HepG2 (cell line): Measurements from ENCODE around the gene SNAP29. TPM values are rescaled to one million over a fixed set of nuclear protein-coding genes. Genes with fewer than 3 reads are reported as not detected.
"Not testable (repeated sequence)": the region's sequence is repeated elsewhere in the genome, so short reads cannot be mapped to it uniquely, and the experiment has no call there.

ENCODE experiments used
- ATAC-seq: fragments of 200-7000 bp; cut with Tn5 transposase; 3 replicates; pipeline ENCODE4 v1.9.1; 2020; ENCODE audit warnings: mild to moderate bottlenecking, moderate library complexity
- BruUV-seq: library from RNA; stranded (reverse); fragments of 400-500 nt; replicated peaks from 2 replicates; lab custom pipeline; 2021; lab: Mats Ljungman, UMichigan
- CTCF ChIA-PET: fragments of 300-600 bp; formaldehyde crosslinking; extraction: SDS; loops from one replicate; lab custom pipeline; 2021; ENCODE audit warnings: low total read pairs, inconsistent platforms, low intra/inter-chr PET ratio; lab: Yijun Ruan, JAX
- POLR2A ChIA-PET: fragments of 350-600 bp; sonication (Branson Sonifier 250); formaldehyde crosslinking; loops from one replicate; lab custom pipeline; 2020; ENCODE audit warnings: antibody characterized with exemption, inconsistent platforms; lab: Yijun Ruan, JAX
- DNase-seq: peaks from one replicate; pipeline ENCODE4 v3.0.0-alpha.2; 2015; ENCODE audit warnings: low spot score
- FAIRE-seq: peaks from 3 replicates; lab custom pipeline; 2011; peaks lifted over from hg19 to GRCh38; lab: Jason Lieb, UNC
- H2AFZ ChIP-seq: one replicate; pipeline ENCODE4 v1.6.1; 2011; ENCODE audit warnings: low read length, inconsistent platforms
- H3K27ac ChIP-seq: fragments of 300-600 bp; 3 replicates; pipeline ENCODE4 v1.8.0; 2011; ENCODE audit warnings: mixed run types, mild to moderate bottlenecking, mixed read lengths, low read length, inconsistent platforms; ENCODE audit not compliant: insufficient read depth; ENCODE audit errors: extremely low read length
- H3K27me3 ChIP-seq, 2 experiments: fragments of 200-600 bp in 1 of 2; 2 replicates in 1 of 2; 3 replicates in 1 of 2; pipeline versions ENCODE4 v1.6.0 to v1.8.0; 2011; ENCODE audit warnings: low read length in 2 of 2, mild to moderate bottlenecking in 2 of 2, moderate library complexity in 2 of 2, inconsistent platforms in 1 of 2; ENCODE audit not compliant: insufficient read depth in 2 of 2, control insufficient read depth in 1 of 2
- H3K36me3 ChIP-seq, 2 experiments: fragments of 200-600 bp in 1 of 2; replicated peaks in 1 of 2; 2 replicates in 1 of 2; 3 replicates in 1 of 2; pipeline versions ENCODE4 v1.5.1 to v1.8.0; 2011; ENCODE audit warnings: low read length in 2 of 2, inconsistent platforms in 1 of 2; ENCODE audit not compliant: insufficient read depth in 2 of 2, control insufficient read depth in 1 of 2
- H3K4me1 ChIP-seq: 2 replicates; pipeline ENCODE4 v1.5.1; 2012; ENCODE audit warnings: low read length, inconsistent platforms; ENCODE audit not compliant: insufficient read depth
- H3K4me2 ChIP-seq: 2 replicates; pipeline ENCODE4 v1.6.0; 2011; ENCODE audit warnings: low read depth, low read length, inconsistent platforms
- H3K4me3 ChIP-seq, 3 experiments: fragments of 200-600 bp in 1 of 3; sonication (generic), shearing (Covaris generic) in 1 of 3; replicated peaks in 1 of 3; 2 replicates each; pipeline ENCODE4 v1.5.1; 2011 to 2016; ENCODE audit warnings: low read length in 3 of 3, inconsistent platforms in 2 of 3, low read depth in 2 of 3, mild to moderate bottlenecking in 2 of 3, control low read depth in 1 of 3, mixed read lengths in 1 of 3; ENCODE audit not compliant: insufficient read depth in 1 of 3
- H3K79me2 ChIP-seq: one replicate; pipeline ENCODE4 v1.6.1; 2011; ENCODE audit warnings: low read length, inconsistent platforms; ENCODE audit not compliant: insufficient read depth
- H3K9ac ChIP-seq: 2 replicates; pipeline ENCODE4 v1.6.0; 2011; ENCODE audit warnings: mild to moderate bottlenecking, low read depth, low read length, inconsistent platforms; ENCODE audit not compliant: insufficient read depth
- H3K9me3 ChIP-seq: 2 replicates; pipeline ENCODE4 v1.5.1; 2012; ENCODE audit warnings: mild to moderate bottlenecking, low read length
- H4K20me1 ChIP-seq: 2 replicates; pipeline ENCODE4 v1.6.0; 2011; ENCODE audit warnings: inconsistent platforms, mild to moderate bottlenecking, low read length, moderate library complexity; ENCODE audit not compliant: insufficient read depth
- FOSL2 ChIP-seq: sonication (generic); formaldehyde crosslinking; IDR thresholded peaks from 2 replicates; pipeline ENCODE4 v1.4.0; 2020; ENCODE audit warnings: missing genetic modification reagents
- MAZ ChIP-seq, 2 experiments: sonication (generic) in 1 of 2; formaldehyde crosslinking in 1 of 2; IDR thresholded peaks; 2 replicates each; pipeline versions ENCODE4 v1.5.0 to v1.6.1; 2012 to 2020; ENCODE audit warnings: low read depth in 2 of 2, mild to moderate bottlenecking in 2 of 2, borderline replicate concordance in 1 of 2, improper control_type of control experiment in 1 of 2, low read length in 1 of 2, missing genetic modification reagents in 1 of 2, moderate library complexity in 1 of 2
- MXD3 ChIP-seq: IDR thresholded peaks from 2 replicates; pipeline ENCODE4 v1.6.1; 2016; ENCODE audit warnings: mild to moderate bottlenecking, missing biosample characterization, missing genetic modification reagents
- ZBTB26 ChIP-seq: IDR thresholded peaks from 2 replicates; pipeline ENCODE4 v1.6.1; 2016; ENCODE audit warnings: missing compliant biosample characterization, missing genetic modification reagents, borderline replicate concordance
- ZBTB7B ChIP-seq: sonication (generic); formaldehyde crosslinking; IDR thresholded peaks from 2 replicates; pipeline ENCODE4 v1.4.0; 2020; ENCODE audit warnings: missing genetic modification reagents
- ZNF761 ChIP-seq: sonication (generic); formaldehyde crosslinking; conservative IDR thresholded peaks from 2 replicates; pipeline ENCODE4 v1.4.0; 2020; ENCODE audit warnings: mild to moderate bottlenecking, missing genetic modification reagents
- WGBS: methylation state at CpG from one replicate; pipeline ENCODE4 v1.1.6; 2017; ENCODE audit warnings: low lambda C conversion rate; 5-methylcytosine and 5-hydroxymethylcytosine counted together
- in situ Hi-C: cut with HindIII; loops from 2 replicates; pipeline ENCODE4 v1.10.0; 2017; ENCODE audit warnings: low pct_unique_long_range_greater_than_20kb; ENCODE audit not compliant: extremely low pct_ligation_motif_present
- intact Hi-C: fragments of 100-400 bp; cut with micrococcal nuclease; formaldehyde crosslinking; loops from one replicate; pipeline ENCODE4 v1.10.0; 2022; ENCODE audit not compliant: unreplicated experiment
- polyA plus RNA-seq, 8 experiments: library from polyadenylated mRNA; depleted of rRNA in 3 of 8; stranded (reverse) in 7 of 8; unstranded in 1 of 8; fragments of >200 nt; fragmentation: Illumina TruSeq in 4 of 8; extraction: Trizol in 4 of 8; gene quantifications; 2 replicates each; pipeline versions ENCODE4 v1.2.1 to v1.2.3, GENCODE V29; 2011 to 2016; ENCODE audit warnings: low read depth in 4 of 8, missing spikeins in 1 of 8, mixed read lengths in 1 of 8; ENCODE audit not compliant: insufficient read depth in 1 of 8
- total RNA-seq, 5 experiments: library from RNA; depleted of rRNA; stranded (reverse); fragments of >200 nt; fragmentation: Illumina TruSeq; extraction: Trizol; gene quantifications; 2 replicates each; pipeline ENCODE4 v1.2.3, GENCODE V29; 2016; ENCODE audit warnings: low read depth in 1 of 5

The SNAP29 gene
- total and polyA plus RNA-seq, 2 of the 13 experiments (the other 11 are each of a cell fraction or from before 2014, with no cell fraction given) = 12.3 to 30.7 TPM

GRCh38 chr22:20890975-20891374 lies 32.2 kb downstream of the SNAP29 start (continued):
- TF ChIP-seq ZBTB26 (no peak), MAZ (IDR thresholded peaks at IDR 0.05; ENCODE audit: borderline replicate concordance, low read depth, low read length) (no peak), MAZ (CRISPR knock-in tag; IDR thresholded peaks at IDR 0.05; ENCODE audit: low read depth) (no peak), ZBTB7B (CRISPR knock-in tag) (no peak), FOSL2 (CRISPR knock-in tag) (no peak), MXD3 (CRISPR knock-in tag) (no peak), ZNF761 (CRISPR knock-in tag) (no peak)
- TF ChIP-seq, all 625 proteins: peak for 0

GRCh38 chr22:20897737-20898136 lies 38.9 kb downstream of the SNAP29 start:
- H3K27me3 ChIP-seq, BruUV-seq, CTCF ChIA-PET, H3K4me1 ChIP-seq, H3K79me2 ChIP-seq, H4K20me1 ChIP-seq, H3K36me3 ChIP-seq, H2AFZ ChIP-seq, H3K4me3 ChIP-seq, H3K4me2 ChIP-seq, in situ Hi-C loops, intact Hi-C loops, ATAC-seq, H3K9ac ChIP-seq, DNase-seq, H3K9me3 ChIP-seq, FAIRE-seq, H3K27ac ChIP-seq, POLR2A ChIA-PET: not testable (repeated sequence)
- 30% methylated on average over 6 of the region's 7 CpGs for WGBS
